Esophagus muscularis mucosa (tissue), 4 donors: Measurements from ENCODE around the gene USP15.

ENCODE experiments used
- EP300 ChIP-seq: sonication (generic); formaldehyde crosslinking; IDR thresholded peaks from one replicate; pipeline ENCODE4 v1.6.1; 2017; ENCODE audit warnings: antibody characterized with exemption
- POLR2A ChIP-seq: fragments of 450-650 bp; IDR thresholded peaks from one replicate; pipeline ENCODE4 v1.6.1; 2017; ENCODE audit warnings: antibody characterized with exemption, moderate library complexity, mild to moderate bottlenecking, low read depth
- POLR2AphosphoS5 ChIP-seq, 2 donors: sonication (generic); formaldehyde crosslinking; IDR thresholded peaks; one replicate each; pipeline ENCODE4 v1.6.1; 2017; ENCODE audit warnings: antibody characterized with exemption in 2 of 2
- TF ChIP-seq, protein P1 (sequence below), 3 experiments: fragments of 200-600 bp in 2 of 3; fragments of 450-650 bp in 1 of 3; sonication (generic) in 2 of 3; IDR thresholded peaks; one replicate each; pipeline ENCODE4 v1.5.1; 2017 to 2019; ENCODE audit warnings: antibody characterized with exemption in 3 of 3, mild to moderate bottlenecking in 2 of 3, moderate library complexity in 1 of 3

DNA sequence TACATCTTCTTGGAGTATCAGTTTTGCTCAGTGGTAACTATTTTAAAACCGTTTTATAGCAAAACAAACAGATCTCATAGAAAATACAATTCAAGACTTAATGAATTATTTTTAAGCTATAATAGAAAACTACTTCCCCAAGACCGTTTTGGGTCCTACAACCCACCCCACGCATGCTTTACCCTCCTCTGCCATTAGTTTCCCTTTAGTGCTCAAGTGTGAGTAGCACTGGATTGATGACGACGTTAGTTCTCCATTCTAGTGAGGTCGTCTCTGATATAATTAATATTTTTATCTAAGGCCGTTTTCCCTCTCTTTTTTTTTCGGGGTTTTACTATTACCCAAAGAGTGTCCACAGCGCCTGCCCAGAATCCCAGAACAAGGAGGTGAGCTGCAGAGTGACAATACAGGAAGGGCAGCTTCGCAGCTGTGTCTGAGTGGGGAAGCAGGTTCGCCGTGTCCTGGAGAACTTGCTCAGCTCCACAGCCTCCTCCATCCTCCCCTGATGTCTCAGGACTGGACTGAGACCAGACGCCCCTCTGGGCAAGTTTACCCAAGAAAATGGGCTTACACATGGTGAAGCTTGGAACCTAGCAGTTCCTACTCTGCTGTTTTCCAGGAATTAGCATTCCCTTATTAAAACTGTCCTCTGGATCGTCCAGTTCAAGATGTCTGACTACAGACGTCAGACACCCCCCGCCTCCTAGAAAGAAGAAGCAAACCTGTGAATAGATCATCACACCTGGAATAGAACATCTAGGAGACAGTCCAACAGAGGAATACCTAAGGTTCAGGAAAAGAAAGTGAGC lies 174.5 kb downstream of the USP15 start:
- TF ChIP-seq, protein P1, sequence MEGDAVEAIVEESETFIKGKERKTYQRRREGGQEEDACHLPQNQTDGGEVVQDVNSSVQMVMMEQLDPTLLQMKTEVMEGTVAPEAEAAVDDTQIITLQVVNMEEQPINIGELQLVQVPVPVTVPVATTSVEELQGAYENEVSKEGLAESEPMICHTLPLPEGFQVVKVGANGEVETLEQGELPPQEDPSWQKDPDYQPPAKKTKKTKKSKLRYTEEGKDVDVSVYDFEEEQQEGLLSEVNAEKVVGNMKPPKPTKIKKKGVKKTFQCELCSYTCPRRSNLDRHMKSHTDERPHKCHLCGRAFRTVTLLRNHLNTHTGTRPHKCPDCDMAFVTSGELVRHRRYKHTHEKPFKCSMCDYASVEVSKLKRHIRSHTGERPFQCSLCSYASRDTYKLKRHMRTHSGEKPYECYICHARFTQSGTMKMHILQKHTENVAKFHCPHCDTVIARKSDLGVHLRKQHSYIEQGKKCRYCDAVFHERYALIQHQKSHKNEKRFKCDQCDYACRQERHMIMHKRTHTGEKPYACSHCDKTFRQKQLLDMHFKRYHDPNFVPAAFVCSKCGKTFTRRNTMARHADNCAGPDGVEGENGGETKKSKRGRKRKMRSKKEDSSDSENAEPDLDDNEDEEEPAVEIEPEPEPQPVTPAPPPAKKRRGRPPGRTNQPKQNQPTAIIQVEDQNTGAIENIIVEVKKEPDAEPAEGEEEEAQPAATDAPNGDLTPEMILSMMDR (IDR thresholded peaks at IDR 0.05) = no peak
- TF ChIP-seq POLR2A = no peak
- TF ChIP-seq POLR2AphosphoS5 (IDR thresholded peaks at IDR 0.05) = no peak
- TF ChIP-seq EP300 = no peak
